Thymus (tissue), 11 donors: Measurements from ENCODE around the gene COL1A2. TPM values are rescaled to one million over a fixed set of nuclear protein-coding genes. Genes with fewer than 3 reads are reported as not detected.

ENCODE experiments used
- DNase-seq, 9 donors: peaks; one replicate each; pipeline ENCODE4 v3.0.0-alpha.2; 2013; ENCODE audit warnings: low spot score in 9 of 9, low read depth in 6 of 9, missing footprints in 1 of 9
- H3K27ac ChIP-seq, 2 donors: one replicate each; pipeline ENCODE4 v1.5.1; 2013; ENCODE audit warnings: control low read depth in 1 of 2, low read depth in 1 of 2, low read length in 1 of 2, mild to moderate bottlenecking in 1 of 2, moderate library complexity in 1 of 2
- H3K27me3 ChIP-seq, 2 donors: one replicate each; pipeline ENCODE4 v1.5.1; 2013; ENCODE audit warnings: low read length in 1 of 2; ENCODE audit not compliant: control insufficient read depth in 2 of 2, insufficient read depth in 1 of 2
- H3K36me3 ChIP-seq, 2 donors: one replicate each; pipeline ENCODE4 v1.5.1; 2013; ENCODE audit warnings: low read length in 1 of 2, mild to moderate bottlenecking in 1 of 2, moderate library complexity in 1 of 2; ENCODE audit not compliant: control insufficient read depth in 2 of 2, insufficient read depth in 2 of 2
- H3K4me1 ChIP-seq, 2 donors: one replicate each; pipeline ENCODE4 v1.5.1; 2013; ENCODE audit warnings: low read length in 2 of 2; ENCODE audit not compliant: control insufficient read depth in 2 of 2, insufficient read depth in 2 of 2
- H3K4me3 ChIP-seq, 2 donors: one replicate each; pipeline ENCODE4 v1.5.1; 2013; ENCODE audit warnings: low read length in 2 of 2, control low read depth in 1 of 2, mild to moderate bottlenecking in 1 of 2
- H3K9me3 ChIP-seq, 2 donors: one replicate each; pipeline ENCODE4 v1.5.1; 2013; ENCODE audit warnings: low read length in 1 of 2, mild to moderate bottlenecking in 1 of 2; ENCODE audit not compliant: control insufficient read depth in 2 of 2, insufficient read depth in 1 of 2
- WGBS: extraction: QIAGEN DNeasy Blood & Tissue Kit; methylation state at CpG from one replicate; pipeline ENCODE4 v1.1.7; 2013; 5-methylcytosine and 5-hydroxymethylcytosine counted together
- polyA plus RNA-seq: library from polyadenylated mRNA; stranded (reverse); fragments of 200-250 nt; gene quantifications from one replicate; pipeline ENCODE4 v1.2.3, GENCODE V29; 2013
- total RNA-seq: library from RNA; stranded (reverse); fragments of 120-200 nt; gene quantifications from one replicate; pipeline ENCODE4 v1.2.4, GENCODE V29; 2013
- donor health status: healthy.

The COL1A2 gene
- total and polyA plus RNA-seq, 2 donors = 27.4 to 55.3 TPM

DNA sequence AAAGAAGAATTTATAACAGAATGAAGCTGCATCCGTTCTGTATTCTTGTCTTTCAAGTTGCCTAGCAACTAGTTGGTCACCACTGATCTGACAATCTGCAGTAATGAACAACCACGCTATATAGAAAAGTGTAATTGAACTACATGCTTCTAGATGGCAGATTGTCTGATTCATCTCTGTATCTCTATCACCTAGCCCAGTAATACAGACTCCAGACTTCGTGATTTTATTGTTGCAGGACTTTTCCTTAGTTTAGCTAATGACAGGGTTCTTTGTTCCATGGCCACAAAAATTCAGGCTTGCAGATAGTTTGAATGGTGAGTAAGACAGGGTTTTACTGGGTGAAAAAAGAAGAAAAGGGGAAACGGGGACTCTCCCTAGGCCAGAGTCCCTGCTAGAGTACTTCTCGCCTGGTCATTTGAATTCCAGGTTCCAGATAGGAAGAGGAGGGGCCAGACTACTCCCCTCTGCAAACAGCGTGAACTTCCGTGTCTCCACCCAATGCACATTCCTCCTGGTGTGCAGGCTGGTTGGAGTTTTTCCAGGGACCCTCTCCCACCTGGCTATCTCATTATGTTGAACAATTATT is 45.9 kb downstream of the COL1A2 start:
- Histone ChIP-seq H3K4me1 (no peaks in the 10 kb centered on the region), H3K9me3 (no peaks in the 10 kb centered on the region), H3K27ac (no peak overlapping the region), H3K36me3 (no peaks in the 10 kb centered on the region), H3K27me3 (no peaks in the 10 kb centered on the region), H3K4me3 (no peak overlapping the region)
- 93% methylated on average over 7 of the region's 7 CpGs for WGBS
- no peak for DNase-seq

DNA sequence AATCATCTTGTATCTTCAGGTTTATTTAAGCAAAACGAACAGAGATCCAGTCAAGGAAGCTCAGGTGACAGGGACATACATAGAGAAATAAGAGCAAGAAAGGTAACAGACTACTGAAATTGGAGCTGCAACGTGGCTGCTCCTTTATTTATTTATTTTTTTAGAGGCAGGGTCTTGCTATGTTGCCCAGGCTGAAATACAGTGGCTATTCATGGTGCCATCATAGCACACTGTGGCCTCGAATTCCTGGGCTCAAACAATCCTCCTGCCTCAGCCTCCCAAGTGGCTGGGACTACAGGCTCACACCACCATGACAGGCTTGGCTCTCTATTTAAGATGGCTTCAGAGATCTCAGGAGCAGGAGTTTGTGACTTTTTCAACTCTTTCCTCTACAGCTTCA is 46.4 kb downstream of the COL1A2 start:
- Histone ChIP-seq H3K27me3 (no peaks in the 10 kb centered on the region), H3K36me3 (no peaks in the 10 kb centered on the region), H3K27ac (no peak overlapping the region), H3K4me3 (no peak overlapping the region), H3K9me3 (no peaks in the 10 kb centered on the region), H3K4me1 (no peaks in the 10 kb centered on the region)
- whole genome bisulfite sequencing = 85% methylated on average over 3 of the region's 3 CpGs
- DNase-seq = no peak

DNA sequence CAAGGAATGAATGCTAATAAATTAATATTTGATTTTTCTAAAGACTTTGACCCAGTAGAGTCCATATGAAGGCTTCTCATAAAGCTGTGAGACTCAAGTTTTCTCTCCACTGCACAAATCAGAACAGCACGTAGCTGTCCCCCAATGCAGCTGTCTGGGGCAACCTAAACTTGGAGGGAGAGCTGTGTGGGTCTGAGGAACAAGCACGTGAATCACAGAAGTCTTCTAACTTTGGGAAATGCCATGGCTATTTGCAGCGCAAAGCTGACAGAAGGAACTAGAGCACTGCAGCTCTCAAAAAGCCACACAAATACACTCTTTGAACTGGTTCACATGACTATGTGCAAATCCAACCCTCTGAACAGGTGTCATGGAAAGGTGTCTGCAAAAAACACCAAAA is 47.9 kb downstream of the COL1A2 start:
- DNase-seq = no peak
- H3K4me1 ChIP-seq = no peaks in the 10 kb centered on the region
- H3K9me3 ChIP-seq = no peaks in the 10 kb centered on the region
- H3K27me3 ChIP-seq = no peaks in the 10 kb centered on the region
- H3K4me3 ChIP-seq = no peak overlapping the region
- H3K27ac ChIP-seq = no peak overlapping the region
- no peaks in the 10 kb centered on the region for H3K36me3 ChIP-seq
- WGBS = 95% methylated on average over 3 of the region's 3 CpGs

DNA sequence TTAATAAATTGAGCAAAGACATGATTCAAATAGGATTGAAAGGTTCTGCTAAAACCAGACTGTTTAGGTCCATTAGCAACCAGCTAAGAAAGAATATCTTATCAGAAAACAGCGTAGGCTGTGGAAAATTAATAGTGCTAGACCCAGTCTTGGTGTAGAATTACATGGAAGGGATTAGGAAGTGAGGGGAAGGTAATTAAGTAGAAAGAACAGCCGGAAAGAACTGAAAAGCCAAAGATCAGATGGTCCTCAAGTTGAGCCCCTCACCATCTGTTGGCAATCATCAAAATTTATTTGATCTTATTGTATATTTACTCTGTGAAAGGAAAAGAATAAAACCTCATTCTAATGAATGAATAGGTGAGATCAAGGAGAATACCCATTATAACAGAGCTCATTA is 50.1 kb downstream of the COL1A2 start:
- H3K27ac ChIP-seq = no peak overlapping the region
- WGBS = 92% methylated on average over 2 of the region's 2 CpGs
- no peaks in the 10 kb centered on the region for H3K36me3 ChIP-seq
- no peaks in the 10 kb centered on the region for H3K4me1 ChIP-seq
- DNase-seq = no peak
- H3K4me3 ChIP-seq = no peak overlapping the region
- no peaks in the 10 kb centered on the region for H3K27me3 ChIP-seq
- no peaks in the 10 kb centered on the region for H3K9me3 ChIP-seq

DNA sequence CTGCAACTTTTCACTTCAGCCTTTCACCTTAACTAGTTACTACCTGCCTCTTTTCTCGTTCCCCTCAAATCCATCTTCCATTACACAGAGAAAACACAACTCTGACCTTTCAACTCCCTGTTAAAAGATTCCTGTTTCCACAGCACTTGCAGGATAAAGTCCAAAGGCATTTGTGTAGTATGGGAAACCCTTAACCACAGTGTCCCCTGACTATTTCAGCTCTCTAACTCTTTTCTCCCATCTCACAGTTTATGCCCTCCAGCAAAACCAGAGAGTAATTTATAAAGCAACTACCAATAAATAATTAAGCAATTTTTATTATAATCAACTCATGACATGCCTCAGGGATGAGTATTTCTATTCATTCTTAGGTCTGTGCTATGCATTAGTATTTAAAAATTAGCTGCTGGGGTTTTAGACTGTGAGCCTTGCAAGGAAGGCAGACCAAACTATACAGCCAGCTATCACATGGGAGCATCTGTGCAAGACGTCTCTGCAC is 51.0 kb downstream of the COL1A2 start:
- H3K4me3 ChIP-seq = no peak overlapping the region
- H3K4me1 ChIP-seq = no peaks in the 10 kb centered on the region
- WGBS = 95% methylated on average over 2 of the region's 2 CpGs
- no peaks in the 10 kb centered on the region for H3K27me3 ChIP-seq
- no peak overlapping the region for H3K27ac ChIP-seq
- no peak for DNase-seq
- H3K9me3 ChIP-seq = no peaks in the 10 kb centered on the region
- H3K36me3 ChIP-seq = no peaks in the 10 kb centered on the region

DNA sequence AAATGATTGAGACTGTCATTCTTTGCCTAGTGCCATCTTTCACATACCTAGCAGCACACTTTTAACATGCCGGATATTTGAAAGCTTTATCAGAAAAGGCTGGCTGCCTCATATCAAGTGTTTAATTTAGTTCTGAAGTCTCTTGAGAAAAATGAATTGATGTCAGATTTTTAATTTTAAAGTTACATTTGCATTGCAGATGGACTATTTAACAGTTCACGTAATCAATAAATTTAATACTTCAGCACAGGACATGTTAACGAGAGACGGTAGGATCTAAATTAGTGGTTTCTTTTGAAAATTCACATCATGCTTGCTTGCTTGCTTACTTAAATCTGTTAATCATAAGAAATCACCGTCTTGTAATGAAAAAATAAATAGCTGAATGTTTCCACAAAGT is 51.6 kb downstream of the COL1A2 start:
- Histone ChIP-seq H3K27me3 (no peaks in the 10 kb centered on the region), H3K27ac (no peak overlapping the region), H3K9me3 (no peaks in the 10 kb centered on the region), H3K4me1 (no peaks in the 10 kb centered on the region), H3K36me3 (no peaks in the 10 kb centered on the region), H3K4me3 (no peak overlapping the region)
- DNase-seq = no peak
- WGBS = 96% methylated on average over 5 of the region's 5 CpGs

DNA sequence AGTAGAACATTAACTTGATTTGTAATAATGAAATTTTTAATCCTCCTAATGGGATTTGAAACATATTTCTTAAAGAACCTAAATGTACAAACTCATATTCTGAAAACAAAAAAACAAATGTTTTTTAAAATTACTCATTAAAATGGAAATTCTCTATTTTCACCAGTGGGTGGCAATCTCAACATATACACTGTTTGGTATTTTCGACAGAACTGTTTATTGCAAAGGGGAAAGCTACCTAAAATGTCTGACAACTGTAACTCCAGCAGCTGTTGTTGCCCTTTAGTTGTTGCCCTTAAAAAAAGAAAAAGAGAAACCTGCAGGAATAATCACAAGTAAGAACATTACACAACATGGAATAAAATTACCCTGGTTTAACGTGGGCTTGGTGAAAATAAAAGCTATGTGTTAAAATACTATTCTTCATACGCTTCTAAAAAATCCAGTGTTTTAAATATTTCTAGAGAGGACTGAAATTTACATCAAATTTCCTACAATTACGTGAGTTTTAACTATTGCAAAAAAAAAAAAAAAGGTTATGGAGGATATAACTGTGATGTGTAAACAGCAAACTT is 54.5 kb downstream of the COL1A2 start:
- no peaks in the 10 kb centered on the region for H3K9me3 ChIP-seq
- peak in 8 of 9 donors; percentile 7 to 61 (median 13) for DNase-seq
- no peaks in the 10 kb centered on the region for H3K27me3 ChIP-seq
- H3K4me3 ChIP-seq = no peak overlapping the region
- no peak overlapping the region for H3K27ac ChIP-seq
- WGBS = 68% methylated on average over 4 of the region's 4 CpGs
- H3K4me1 ChIP-seq = no peaks in the 10 kb centered on the region
- no peaks in the 10 kb centered on the region for H3K36me3 ChIP-seq

DNA sequence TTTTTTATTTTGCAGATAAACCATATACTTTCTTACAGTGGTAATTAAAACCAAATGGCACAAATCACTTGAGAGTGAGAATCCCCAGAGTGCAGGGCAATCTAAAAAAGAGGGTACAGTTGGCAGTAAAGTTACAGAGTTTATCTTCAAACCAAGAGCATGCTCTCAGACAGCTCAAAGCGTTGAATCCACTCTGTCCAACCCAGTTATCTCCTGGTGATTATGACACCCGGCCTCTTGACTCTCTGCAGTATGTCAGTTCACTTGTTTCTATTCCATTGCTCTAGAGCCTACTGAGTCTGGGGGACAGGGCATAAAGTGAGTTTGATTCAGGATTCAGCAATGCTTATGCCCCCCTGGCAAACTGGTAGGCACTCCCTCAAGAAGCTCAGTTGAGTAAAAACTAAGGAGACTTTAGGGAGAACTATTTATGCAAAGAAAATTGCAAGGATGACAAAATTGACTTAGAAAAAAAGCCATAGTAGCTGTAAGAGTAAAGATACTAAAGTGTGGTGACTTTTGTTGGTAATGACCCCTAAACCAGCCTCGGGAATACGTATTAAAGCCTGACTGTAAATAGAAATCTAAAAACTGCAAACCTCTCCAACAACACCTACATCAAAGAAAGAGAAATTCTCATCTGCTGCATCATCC is 55.5 kb downstream of the COL1A2 start:
- Histone ChIP-seq H3K9me3 (no peaks in the 10 kb centered on the region), H3K4me3 (no peak overlapping the region), H3K27me3 (no peaks in the 10 kb centered on the region), H3K4me1 (no peaks in the 10 kb centered on the region), H3K36me3 (no peaks in the 10 kb centered on the region), H3K27ac (no peak overlapping the region)
- WGBS = 97% methylated on average over 4 of the region's 4 CpGs
- no peak for DNase-seq

DNA sequence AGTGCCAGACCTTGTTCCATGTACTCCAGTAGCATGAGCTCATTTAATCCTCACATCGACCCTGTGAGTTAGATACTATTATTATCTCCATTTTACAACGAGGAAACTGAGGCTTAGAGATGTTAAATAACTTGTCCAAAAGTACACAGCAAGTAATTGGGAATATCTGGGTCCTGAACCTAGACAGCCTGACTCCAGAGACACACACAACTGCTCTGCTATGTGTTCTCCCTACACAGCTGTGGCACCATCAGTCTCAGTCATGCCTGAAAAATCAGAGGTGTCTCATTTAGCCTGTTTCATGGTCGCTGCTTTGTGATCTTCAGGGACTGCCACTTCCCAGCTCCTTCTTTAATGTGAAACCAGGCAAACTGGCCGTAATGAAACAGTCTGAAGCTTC is 56.5 kb downstream of the COL1A2 start:
- DNase-seq = no peak
- Histone ChIP-seq H3K27me3 (no peaks in the 10 kb centered on the region), H3K36me3 (no peaks in the 10 kb centered on the region), H3K4me1 (no peaks in the 10 kb centered on the region), H3K9me3 (no peaks in the 10 kb centered on the region), H3K4me3 (no peak overlapping the region), H3K27ac (no peak overlapping the region)
- 87% methylated on average over 4 of the region's 4 CpGs for WGBS
